CD4-positive, alpha-beta T cell treated with Interleukin-6 at 100 ng/mL for 8 hours (primary cell): ENCODE results near the gene ADM5.
A peak's percentile ranks its signal among the peaks of the same experiment; 100 is the strongest.

ENCODE experiments used
- DNase-seq: peaks from one replicate; pipeline ENCODE4 v3.0.0-alpha.2; 2020; ENCODE audit warnings: mixed read lengths, low spot score

Gene ADM5

GRCh38 chr19:49680421-49681351 is 8.7 kb upstream of the ADM5 start:
- DNase-seq, result peak; percentile 90

- no peak for DNase-seq
These were observed 7.6 kb upstream of the ADM5 start for GRCh38 chr19:49681830-49682229.

- no peak for DNase-seq
These were observed 7.1 kb upstream of the ADM5 start for GRCh38 chr19:49682274-49682673.

DNA sequence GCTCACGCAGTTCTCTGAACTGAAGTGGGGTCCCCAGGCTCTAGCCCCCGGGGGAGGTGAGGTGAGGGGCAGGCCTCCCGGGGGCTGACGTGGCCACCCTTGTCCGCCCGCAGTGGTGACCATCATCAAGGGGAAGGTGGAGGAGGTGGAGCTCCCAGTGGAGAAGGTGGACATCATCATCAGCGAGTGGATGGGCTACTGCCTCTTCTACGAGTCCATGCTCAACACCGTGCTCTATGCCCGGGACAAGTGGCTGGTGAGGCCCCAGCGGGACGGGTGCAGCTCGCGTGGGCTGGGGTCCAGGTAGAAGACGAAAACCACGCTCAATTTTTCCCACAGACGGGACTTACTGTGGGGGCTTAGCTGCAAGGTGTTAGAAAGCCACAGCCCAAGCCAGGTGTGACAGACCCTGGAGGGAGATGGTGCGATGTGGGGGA is 5.6 kb upstream of the ADM5 start:
- no peak for DNase-seq

DNA sequence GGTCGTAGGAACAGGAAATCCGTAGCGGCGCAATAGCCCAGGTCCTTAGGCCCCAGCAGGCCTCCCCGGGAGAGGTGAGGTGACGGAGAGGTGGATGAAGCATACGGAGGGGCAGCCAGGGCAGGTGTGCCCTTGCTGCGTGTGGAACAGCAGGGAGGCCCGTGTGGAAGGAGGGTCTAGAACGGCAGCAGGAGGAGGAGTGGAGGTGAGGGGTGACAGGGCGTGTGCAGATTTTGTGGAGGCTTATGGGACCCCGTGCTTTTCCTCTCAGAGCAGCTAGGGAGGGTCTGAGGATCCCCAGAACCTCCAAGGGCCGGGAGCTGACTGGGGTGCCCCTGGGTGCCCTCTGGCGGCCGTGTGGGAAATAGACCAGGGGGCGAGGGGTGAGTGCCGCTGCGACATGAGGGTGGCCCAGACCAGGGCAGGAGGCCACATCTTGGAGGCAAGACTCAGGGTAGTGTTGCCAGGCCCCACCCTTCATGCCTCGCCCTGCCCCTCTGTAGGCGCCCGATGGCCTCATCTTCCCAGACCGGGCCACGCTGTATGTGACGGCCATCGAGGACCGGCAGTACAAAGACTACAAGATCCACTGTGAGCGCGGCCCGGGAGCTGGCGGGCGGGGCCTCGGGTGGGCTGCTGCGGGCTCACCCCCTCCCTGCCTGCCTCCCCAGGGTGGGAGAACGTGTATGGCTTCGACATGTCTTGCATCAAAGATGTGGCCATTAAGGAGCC is 5.0 kb upstream of the ADM5 start:
- DNase-seq, result no peak

DNA sequence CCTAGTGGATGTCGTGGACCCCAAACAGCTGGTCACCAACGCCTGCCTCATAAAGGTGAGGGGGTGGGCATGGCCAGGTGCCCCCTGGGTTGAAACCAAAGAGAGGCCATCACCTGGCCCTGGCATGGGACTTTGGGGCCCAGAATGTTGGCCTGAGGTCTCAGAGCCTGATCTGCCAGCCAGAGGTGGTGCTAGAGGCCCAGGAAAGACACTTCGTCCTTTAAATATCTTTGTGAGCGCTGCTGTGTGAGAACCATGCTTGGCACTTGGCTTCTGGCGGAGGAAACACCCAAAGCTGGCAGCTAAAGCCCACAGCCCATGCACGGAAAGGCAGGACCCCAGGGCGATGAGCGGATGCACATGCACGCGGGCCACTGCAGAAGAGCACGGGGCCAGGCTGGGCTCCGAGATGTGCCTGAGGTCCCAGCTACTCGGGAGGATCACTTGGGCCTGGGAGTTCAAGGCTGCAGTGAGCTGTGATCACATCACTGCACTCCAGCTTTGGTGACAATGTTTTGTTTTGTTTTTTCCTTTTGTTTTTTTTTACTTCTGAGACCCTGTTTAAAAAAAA is 4.3 kb upstream of the ADM5 start:
- no peak for DNase-seq

DNA sequence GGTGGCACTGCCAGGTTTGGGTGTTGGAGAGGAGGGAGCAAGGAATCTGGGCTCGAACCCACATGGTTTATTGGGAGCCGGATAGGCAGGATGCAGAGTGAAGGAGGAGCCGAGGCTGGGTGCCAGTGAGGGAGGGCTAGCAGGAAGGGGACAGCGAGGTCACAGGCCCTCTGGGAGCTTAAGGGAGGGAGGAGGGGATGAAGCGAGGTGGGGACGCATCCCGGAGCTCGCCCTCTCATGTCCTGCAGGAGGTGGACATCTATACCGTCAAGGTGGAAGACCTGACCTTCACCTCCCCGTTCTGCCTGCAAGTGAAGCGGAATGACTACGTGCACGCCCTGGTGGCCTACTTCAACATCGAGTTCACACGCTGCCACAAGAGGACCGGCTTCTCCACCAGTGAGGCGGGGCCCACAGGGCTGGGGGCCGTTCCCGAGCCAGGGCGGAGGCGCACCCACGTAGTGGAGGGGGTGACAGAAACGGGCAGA is 3.5 kb upstream of the ADM5 start:
- DNase-seq, result no peak

- DNase-seq, result no peak
These were observed 2.8 kb upstream of the ADM5 start for GRCh38 chr19:49686503-49687088.

DNA sequence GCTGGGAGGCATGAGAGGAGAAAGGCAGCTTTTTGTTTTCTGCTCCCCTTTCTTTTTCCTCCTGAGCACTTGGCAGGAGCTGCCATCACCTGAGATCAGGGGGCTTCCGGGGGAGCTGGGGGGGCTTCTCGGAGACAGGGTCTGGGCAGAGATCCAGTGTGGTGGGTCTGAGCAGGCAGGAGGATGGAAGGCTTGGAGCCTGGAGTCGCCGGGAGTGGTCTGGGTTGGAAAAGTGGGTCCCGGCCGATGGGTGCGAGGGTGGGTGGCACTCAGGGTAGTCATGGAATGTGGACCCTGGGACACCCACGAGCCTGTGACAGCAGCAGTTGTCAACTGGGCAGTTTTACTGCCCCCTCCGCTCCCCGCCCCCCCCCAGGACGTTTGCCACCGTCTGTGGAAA is 2.2 kb upstream of the ADM5 start:
- DNase-seq, result no peak

GRCh38 chr19:49687566-49688316 is 1.7 kb upstream of the ADM5 start:
- no peak for DNase-seq

DNA sequence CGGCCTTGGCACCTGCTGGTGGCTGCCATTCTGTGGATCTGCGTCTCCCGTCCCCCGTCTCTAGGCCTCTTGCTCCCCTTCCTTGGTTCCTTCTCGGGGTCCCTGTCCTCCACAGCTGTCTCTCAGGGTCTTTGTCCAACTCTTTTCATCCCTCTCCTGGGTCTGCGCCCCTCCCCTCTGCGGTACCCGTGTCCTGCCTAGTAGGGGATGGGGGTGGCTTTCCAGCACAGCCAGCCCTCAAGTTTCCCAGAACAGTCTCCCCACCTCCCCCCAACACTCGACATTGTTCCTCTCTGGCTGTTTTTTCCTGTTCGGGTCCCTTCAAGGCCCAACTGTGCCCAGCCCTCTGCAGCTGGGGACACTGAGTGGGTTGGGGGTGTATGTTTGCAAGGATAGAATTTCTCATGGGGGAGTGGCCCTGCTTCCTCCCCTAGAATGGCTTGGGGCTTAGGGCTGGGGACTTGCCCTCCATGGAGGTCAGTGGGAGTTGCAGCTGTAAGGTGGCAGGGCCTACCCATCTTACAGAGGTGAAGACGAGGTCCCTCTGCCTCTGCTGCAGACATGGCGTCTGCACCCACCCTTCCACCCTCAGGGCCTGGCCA is 762 bp upstream of the ADM5 start:
- no peak for DNase-seq

- no peak for DNase-seq
These were observed 773 bp downstream of the ADM5 start for GRCh38 chr19:49690079-49690655.

DNA sequence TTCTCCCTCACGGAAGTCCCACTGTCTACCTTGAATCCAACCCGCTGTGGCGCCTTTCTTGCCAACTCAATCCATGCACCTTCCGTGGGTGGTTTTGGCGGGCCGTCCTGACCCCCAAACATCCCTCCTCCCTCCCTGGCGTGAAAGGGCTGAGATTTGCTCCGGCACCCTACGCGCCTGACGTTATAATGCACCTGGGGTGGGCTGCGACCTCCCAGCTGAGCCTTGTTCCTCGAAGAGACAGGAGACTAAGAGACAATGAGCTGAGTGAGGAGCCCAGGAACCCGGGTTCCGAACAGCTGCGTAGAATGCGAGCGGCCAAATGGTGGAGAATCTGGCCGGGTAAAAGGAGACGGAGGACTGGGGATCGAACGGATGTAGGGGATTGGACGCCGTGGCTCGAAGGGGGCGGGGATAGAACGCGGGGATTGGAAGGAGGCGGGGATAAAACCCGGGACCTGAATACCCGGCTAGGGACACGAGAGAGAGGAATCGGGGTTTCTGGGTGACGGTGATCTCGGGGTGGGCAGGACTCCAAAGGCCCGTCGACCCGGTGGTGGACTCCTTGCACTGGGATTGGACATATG is 1.4 kb downstream of the ADM5 start, which contains the start of gene CPT1C:
Gene CPT1C, plus strand, starts transcription at position 461 of the 587 bp plus-strand sequence. CDS start 1,137 bp downstream, outside the sequence.
- DNase-seq, result peak; percentile 52

GRCh38 chr19:49691243-49692146 is 2.1 kb downstream of the ADM5 start:
- peak; percentile 40 for DNase-seq

DNA sequence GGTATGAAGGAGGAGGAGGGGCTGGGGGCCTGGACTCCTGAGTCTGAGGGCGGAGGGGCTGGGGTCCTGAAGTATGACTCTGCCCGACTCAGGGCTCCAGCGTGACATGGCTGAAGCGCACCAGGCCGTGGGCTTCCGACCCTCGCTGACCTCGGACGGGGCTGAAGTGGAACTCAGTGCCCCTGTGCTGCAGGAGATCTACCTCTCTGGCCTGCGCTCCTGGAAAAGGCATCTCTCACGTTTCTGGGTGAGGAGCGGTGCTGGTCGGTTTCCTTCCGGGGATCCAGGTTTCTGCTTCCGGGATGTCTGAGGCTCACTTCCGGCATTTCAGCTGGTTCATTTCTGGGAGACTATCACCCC is 2.7 kb downstream of the ADM5 start:
- no peak for DNase-seq

DNA sequence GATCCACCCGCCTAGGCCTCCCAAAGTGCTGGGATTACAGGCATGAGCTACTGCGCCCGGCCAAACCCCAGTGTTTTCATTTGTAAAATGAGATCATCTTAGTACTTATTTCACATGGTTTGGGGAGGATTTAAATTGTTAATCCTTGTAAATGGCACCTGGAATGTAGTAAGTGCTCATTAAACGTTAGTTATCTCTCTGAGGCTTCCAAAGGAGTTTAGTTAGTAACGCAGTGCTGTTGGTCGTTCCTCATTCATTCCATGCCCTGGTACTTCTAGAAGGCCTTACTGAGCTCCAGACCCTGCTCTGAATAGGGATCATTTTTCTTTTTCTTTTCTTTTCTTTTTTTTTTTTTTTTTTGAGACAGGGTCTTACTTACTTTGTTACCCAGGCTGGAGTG is 6.7 kb downstream of the ADM5 start:
- DNase-seq, result no peak

DNA sequence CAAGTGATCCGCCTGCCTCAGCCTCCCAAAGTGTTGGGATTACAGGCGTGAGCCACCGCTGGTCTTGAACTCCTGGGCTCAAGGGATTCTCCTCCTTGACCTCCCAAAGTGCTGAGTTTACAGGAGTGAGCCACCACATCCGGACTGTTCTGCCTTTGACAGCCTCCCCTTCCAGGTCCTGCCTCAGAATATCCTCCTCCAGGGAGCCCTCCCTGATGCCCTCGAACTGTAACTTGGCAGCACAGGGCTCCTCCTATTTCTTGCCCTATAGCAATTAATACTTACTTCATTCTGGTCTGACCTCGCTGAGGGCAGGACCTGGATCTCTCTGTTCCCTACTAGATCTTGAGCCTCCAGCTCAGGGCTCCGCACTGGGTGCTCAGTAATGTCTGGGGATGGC is 7.5 kb downstream of the ADM5 start:
- no peak for DNase-seq

GRCh38 chr19:49699364-49699763 is 10.0 kb downstream of the ADM5 start:
- no peak for DNase-seq

DNA sequence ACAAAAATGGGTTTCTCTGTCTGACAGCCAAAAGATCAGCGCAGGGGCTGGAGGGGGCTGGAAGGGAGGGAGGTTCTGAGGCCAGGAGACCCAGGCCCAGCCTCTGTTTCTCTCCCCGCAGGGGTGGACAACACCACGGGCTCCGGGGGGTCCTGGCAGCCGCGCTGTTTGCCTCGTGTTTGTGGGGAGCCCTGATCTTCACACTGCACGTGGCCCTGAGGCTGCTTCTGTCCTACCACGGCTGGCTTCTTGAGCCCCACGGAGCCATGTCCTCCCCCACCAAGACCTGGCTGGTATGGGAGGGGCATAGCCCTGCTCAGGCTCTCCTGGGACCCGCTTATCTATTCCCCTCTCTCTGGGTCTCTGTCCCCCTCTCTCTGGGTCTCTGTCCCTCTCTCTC is 11.2 kb downstream of the ADM5 start:
- no peak for DNase-seq
